HepG2 (cell line): ENCODE results near the gene GADD45G. TPM values are rescaled to one million over a fixed set of nuclear protein-coding genes. Genes with fewer than 3 reads are reported as not detected.
A peak's percentile ranks its signal among the peaks of the same experiment; 100 is the strongest.

Source experiments
- ATAC-seq: fragments of 200-7000 bp; cut with Tn5 transposase; 3 replicates; pipeline ENCODE4 v1.9.1; 2020; ENCODE audit warnings: mild to moderate bottlenecking, moderate library complexity
- BruUV-seq: library from RNA; stranded (reverse); fragments of 400-500 nt; replicated peaks from 2 replicates; lab custom pipeline; 2021; lab: Mats Ljungman, UMichigan
- CTCF ChIA-PET: fragments of 300-600 bp; formaldehyde crosslinking; extraction: SDS; loops from one replicate; lab custom pipeline; 2021; ENCODE audit warnings: low total read pairs, inconsistent platforms, low intra/inter-chr PET ratio; lab: Yijun Ruan, JAX
- POLR2A ChIA-PET: fragments of 350-600 bp; sonication (Branson Sonifier 250); formaldehyde crosslinking; loops from one replicate; lab custom pipeline; 2020; ENCODE audit warnings: antibody characterized with exemption, inconsistent platforms; lab: Yijun Ruan, JAX
- DNase-seq: peaks from one replicate; pipeline ENCODE4 v3.0.0-alpha.2; 2015; ENCODE audit warnings: low spot score
- FAIRE-seq: peaks from 3 replicates; lab custom pipeline; 2011; peaks lifted over from hg19 to GRCh38; lab: Jason Lieb, UNC
- H2AFZ ChIP-seq: one replicate; pipeline ENCODE4 v1.6.1; 2011; ENCODE audit warnings: low read length, inconsistent platforms
- H3K27ac ChIP-seq: fragments of 300-600 bp; 3 replicates; pipeline ENCODE4 v1.8.0; 2011; ENCODE audit warnings: mixed run types, mild to moderate bottlenecking, mixed read lengths, low read length, inconsistent platforms; ENCODE audit not compliant: insufficient read depth; ENCODE audit errors: extremely low read length
- H3K27me3 ChIP-seq, 2 experiments: fragments of 200-600 bp in 1 of 2; 2 replicates in 1 of 2; 3 replicates in 1 of 2; pipeline versions ENCODE4 v1.6.0 to v1.8.0; 2011; ENCODE audit warnings: low read length in 2 of 2, mild to moderate bottlenecking in 2 of 2, moderate library complexity in 2 of 2, inconsistent platforms in 1 of 2; ENCODE audit not compliant: insufficient read depth in 2 of 2, control insufficient read depth in 1 of 2
- H3K36me3 ChIP-seq, 2 experiments: fragments of 200-600 bp in 1 of 2; replicated peaks in 1 of 2; 2 replicates in 1 of 2; 3 replicates in 1 of 2; pipeline versions ENCODE4 v1.5.1 to v1.8.0; 2011; ENCODE audit warnings: low read length in 2 of 2, inconsistent platforms in 1 of 2; ENCODE audit not compliant: insufficient read depth in 2 of 2, control insufficient read depth in 1 of 2
- H3K4me1 ChIP-seq: 2 replicates; pipeline ENCODE4 v1.5.1; 2012; ENCODE audit warnings: low read length, inconsistent platforms; ENCODE audit not compliant: insufficient read depth
- H3K4me2 ChIP-seq: 2 replicates; pipeline ENCODE4 v1.6.0; 2011; ENCODE audit warnings: low read depth, low read length, inconsistent platforms
- H3K4me3 ChIP-seq, 3 experiments: fragments of 200-600 bp in 1 of 3; sonication (generic), shearing (Covaris generic) in 1 of 3; replicated peaks in 1 of 3; 2 replicates each; pipeline ENCODE4 v1.5.1; 2011 to 2016; ENCODE audit warnings: low read length in 3 of 3, inconsistent platforms in 2 of 3, low read depth in 2 of 3, mild to moderate bottlenecking in 2 of 3, control low read depth in 1 of 3, mixed read lengths in 1 of 3; ENCODE audit not compliant: insufficient read depth in 1 of 3
- H3K79me2 ChIP-seq: one replicate; pipeline ENCODE4 v1.6.1; 2011; ENCODE audit warnings: low read length, inconsistent platforms; ENCODE audit not compliant: insufficient read depth
- H3K9ac ChIP-seq: 2 replicates; pipeline ENCODE4 v1.6.0; 2011; ENCODE audit warnings: mild to moderate bottlenecking, low read depth, low read length, inconsistent platforms; ENCODE audit not compliant: insufficient read depth
- H3K9me3 ChIP-seq: 2 replicates; pipeline ENCODE4 v1.5.1; 2012; ENCODE audit warnings: mild to moderate bottlenecking, low read length
- H4K20me1 ChIP-seq: 2 replicates; pipeline ENCODE4 v1.6.0; 2011; ENCODE audit warnings: inconsistent platforms, mild to moderate bottlenecking, low read length, moderate library complexity; ENCODE audit not compliant: insufficient read depth
- ARID5B ChIP-seq: IDR thresholded peaks from 2 replicates; pipeline ENCODE4 v1.4.0; 2020; ENCODE audit warnings: mild to moderate bottlenecking, missing genetic modification reagents
- ATRX ChIP-seq: sonication (generic); formaldehyde crosslinking; IDR thresholded peaks from 2 replicates; pipeline ENCODE4 v1.4.0; 2020; ENCODE audit warnings: missing genetic modification reagents, borderline replicate concordance
- FOSL2 ChIP-seq: sonication (generic); formaldehyde crosslinking; IDR thresholded peaks from 2 replicates; pipeline ENCODE4 v1.4.0; 2020; ENCODE audit warnings: missing genetic modification reagents
- LCORL ChIP-seq, 2 experiments: fragments of 450-650 bp in 1 of 2; sonication (generic) in 1 of 2; formaldehyde crosslinking in 1 of 2; IDR thresholded peaks; 2 replicates each; pipeline versions ENCODE4 v1.5.0 to v1.6.1; 2017 to 2020; ENCODE audit warnings: antibody characterized with exemption in 1 of 2, missing genetic modification reagents in 1 of 2
- NR0B2 ChIP-seq: sonication (generic); formaldehyde crosslinking; IDR thresholded peaks from 2 replicates; pipeline ENCODE4 v1.4.0; 2020; ENCODE audit warnings: mild to moderate bottlenecking, missing genetic modification reagents
- PRPF4 ChIP-seq: fragments of 200-400 bp; formaldehyde crosslinking; IDR thresholded peaks from 2 replicates; pipeline ENCODE4 v1.6.1; 2016; ENCODE audit warnings: low read length, low read depth; ENCODE audit not compliant: poor library complexity, severe bottlenecking
- SALL1 ChIP-seq: sonication (generic); formaldehyde crosslinking; IDR thresholded peaks from 2 replicates; pipeline ENCODE4 v1.8.0; 2022; ENCODE audit warnings: mild to moderate bottlenecking, missing genetic modification reagents
- SOX5 ChIP-seq: IDR thresholded peaks from 2 replicates; pipeline ENCODE4 v1.6.1; 2016; ENCODE audit warnings: borderline replicate concordance
- SRSF9 ChIP-seq: fragments of 200-400 bp; formaldehyde crosslinking; IDR thresholded peaks from 2 replicates; pipeline ENCODE4 v1.6.1; 2018; ENCODE audit warnings: borderline replicate concordance, mild to moderate bottlenecking, low read depth, low read length; ENCODE audit not compliant: insufficient read depth, poor library complexity, severe bottlenecking
- XRCC5 ChIP-seq: fragments of 200-400 bp; formaldehyde crosslinking; optimal IDR thresholded peaks from 2 replicates; pipeline ENCODE3; 2017; ENCODE audit warnings: mild to moderate bottlenecking, low read length
- ZFP36L2 ChIP-seq: sonication (generic); formaldehyde crosslinking; IDR thresholded peaks from 2 replicates; pipeline ENCODE4 v1.4.0; 2020; ENCODE audit warnings: missing genetic modification reagents
- ZNF121 ChIP-seq: sonication (generic); formaldehyde crosslinking; IDR thresholded peaks from 2 replicates; pipeline ENCODE4 v1.5.0; 2020; ENCODE audit warnings: mild to moderate bottlenecking, missing genetic modification reagents
- ZNF614 ChIP-seq: IDR thresholded peaks from 2 replicates; pipeline ENCODE4 v1.6.1; 2018; ENCODE audit warnings: missing biosample characterization, missing genetic modification reagents, inconsistent platforms, borderline replicate concordance
- ZNF7 ChIP-seq: IDR thresholded peaks from 2 replicates; pipeline ENCODE4 v1.6.1; 2016; ENCODE audit warnings: missing biosample characterization, missing genetic modification reagents
- ZNF768 ChIP-seq: sonication (generic); formaldehyde crosslinking; IDR thresholded peaks from 2 replicates; pipeline ENCODE4 v1.4.0; 2020; ENCODE audit warnings: missing genetic modification reagents
- ZUFSP ChIP-seq: sonication (generic); formaldehyde crosslinking; IDR thresholded peaks from 2 replicates; pipeline ENCODE4 v1.9.0; 2021; ENCODE audit warnings: missing genetic modification reagents, mild to moderate bottlenecking, borderline replicate concordance
- WGBS: methylation state at CpG from one replicate; pipeline ENCODE4 v1.1.6; 2017; ENCODE audit warnings: low lambda C conversion rate; 5-methylcytosine and 5-hydroxymethylcytosine counted together
- in situ Hi-C: cut with HindIII; loops from 2 replicates; pipeline ENCODE4 v1.10.0; 2017; ENCODE audit warnings: low pct_unique_long_range_greater_than_20kb; ENCODE audit not compliant: extremely low pct_ligation_motif_present
- intact Hi-C: fragments of 100-400 bp; cut with micrococcal nuclease; formaldehyde crosslinking; loops from one replicate; pipeline ENCODE4 v1.10.0; 2022; ENCODE audit not compliant: unreplicated experiment
- polyA plus RNA-seq, 8 experiments: library from polyadenylated mRNA; depleted of rRNA in 3 of 8; stranded (reverse) in 7 of 8; unstranded in 1 of 8; fragments of >200 nt; fragmentation: Illumina TruSeq in 4 of 8; extraction: Trizol in 4 of 8; gene quantifications; 2 replicates each; pipeline versions ENCODE4 v1.2.1 to v1.2.3, GENCODE V29; 2011 to 2016; ENCODE audit warnings: low read depth in 4 of 8, missing spikeins in 1 of 8, mixed read lengths in 1 of 8; ENCODE audit not compliant: insufficient read depth in 1 of 8
- total RNA-seq, 5 experiments: library from RNA; depleted of rRNA; stranded (reverse); fragments of >200 nt; fragmentation: Illumina TruSeq; extraction: Trizol; gene quantifications; 2 replicates each; pipeline ENCODE4 v1.2.3, GENCODE V29; 2016; ENCODE audit warnings: low read depth in 1 of 5

The GADD45G gene
- total and polyA plus RNA-seq, 2 of the 13 experiments (the other 11 are each of a cell fraction or from before 2014, with no cell fraction given) = not detected

GRCh38 chr9:89603767-89604665, 796 bp upstream of the GADD45G start:
- FAIRE-seq (no peak), DNase-seq (peak; percentile 47), ATAC-seq (peak; percentile 55)
- Histone ChIP-seq H3K9me3 (no peaks in the 10 kb centered on the region), H3K4me3 (peak overlapping the region in 1 of 3 experiments; percentile 27; a peak in 1 of 6 replicates), H3K27ac (no peak overlapping the region), H3K27me3 (peaks cover 5 to 52% of the 10 kb centered on the region in 2 experiments), H2AFZ (no peak overlapping the region), H4K20me1 (peaks cover 3% of the 10 kb centered on the region; the same call in 1 of the 2 replicates), H3K4me1 (peaks cover 38% of the 10 kb centered on the region), H3K79me2 (no peaks in the 10 kb centered on the region), H3K4me2 (peak overlapping the region; percentile 51), H3K36me3 (no peaks in the 10 kb centered on the region), H3K9ac (no peak overlapping the region)
- intact Hi-C loops (loop anchor here (1.0 to 5.0 kb wide), 3 partner anchors 133 to 498 kb away; no protein-coding TSS in a partner anchor), in situ Hi-C loops (loop anchor here (5.0 to 10.0 kb wide), 3 partner anchors 131 to 498 kb away; no protein-coding TSS in a partner anchor)
- ChIA-PET POLR2A (no interaction called here), CTCF (interaction anchor here (1.2 to 3.7 kb wide), 3 partner anchors 341 to 499 kb away, joined by 4 to 42 read pairs (median 6); no protein-coding TSS in a partner anchor)
- no TSS peak for BruUV-seq
- WGBS = 8% methylated on average over 15 of the region's 64 CpGs
- TF ChIP-seq NR0B2 (CRISPR knock-in tag) = 0 out of 2 replicates have a peak, but pooled peaks have one; percentile 46
- TF ChIP-seq ZNF614 (CRISPR knock-in tag) = 0 out of 2 replicates have a peak, but pooled peaks have one; percentile 16
- TF ChIP-seq ZNF121 (CRISPR knock-in tag) = 0 out of 2 replicates have a peak, but pooled peaks have one; percentile 22
- peak; percentile 45 for TF ChIP-seq XRCC5
- no peak for TF ChIP-seq ARID5B (CRISPR knock-in tag)
- TF ChIP-seq ZNF7 (CRISPR knock-in tag) = no peak
- TF ChIP-seq PRPF4 = peak; percentile 76
- TF ChIP-seq ATRX (CRISPR knock-in tag) = no peak
- TF ChIP-seq ZUFSP (CRISPR knock-in tag) = no peak
- TF ChIP-seq ZFP36L2 (CRISPR knock-in tag) = no peak
- peak; percentile 22; the same call in 1 of the 2 replicates for TF ChIP-seq SALL1 (CRISPR knock-in tag)
- TF ChIP-seq ZNF768 = peak; percentile 68
- no peak for TF ChIP-seq FOSL2 (CRISPR knock-in tag)
- no peak for TF ChIP-seq LCORL (IDR thresholded peaks at IDR 0.05)
- TF ChIP-seq LCORL (CRISPR knock-in tag; IDR thresholded peaks at IDR 0.05) = no peak
- no peak for TF ChIP-seq SRSF9
- no peak for TF ChIP-seq SOX5 (CRISPR knock-in tag)
